ENCODE data around the gene FAM234A. TPM values are rescaled to one million over a fixed set of nuclear protein-coding genes. Genes with fewer than 3 reads are reported as not detected.

The FAM234A gene
- 72.3 TPM for total RNA-seq (ENCODE audit: unreplicated experiment)
- long read RNA-seq, transcript FAM234A-203 (13 exons, 3,213 nt): major isoform, 22 of 47 reads
- long read RNA-seq, partial matches to known transcripts: 12 of 47 reads
- long read RNA-seq, other reads (novel, unspliced or antisense): 13 of 47 reads

DNA sequence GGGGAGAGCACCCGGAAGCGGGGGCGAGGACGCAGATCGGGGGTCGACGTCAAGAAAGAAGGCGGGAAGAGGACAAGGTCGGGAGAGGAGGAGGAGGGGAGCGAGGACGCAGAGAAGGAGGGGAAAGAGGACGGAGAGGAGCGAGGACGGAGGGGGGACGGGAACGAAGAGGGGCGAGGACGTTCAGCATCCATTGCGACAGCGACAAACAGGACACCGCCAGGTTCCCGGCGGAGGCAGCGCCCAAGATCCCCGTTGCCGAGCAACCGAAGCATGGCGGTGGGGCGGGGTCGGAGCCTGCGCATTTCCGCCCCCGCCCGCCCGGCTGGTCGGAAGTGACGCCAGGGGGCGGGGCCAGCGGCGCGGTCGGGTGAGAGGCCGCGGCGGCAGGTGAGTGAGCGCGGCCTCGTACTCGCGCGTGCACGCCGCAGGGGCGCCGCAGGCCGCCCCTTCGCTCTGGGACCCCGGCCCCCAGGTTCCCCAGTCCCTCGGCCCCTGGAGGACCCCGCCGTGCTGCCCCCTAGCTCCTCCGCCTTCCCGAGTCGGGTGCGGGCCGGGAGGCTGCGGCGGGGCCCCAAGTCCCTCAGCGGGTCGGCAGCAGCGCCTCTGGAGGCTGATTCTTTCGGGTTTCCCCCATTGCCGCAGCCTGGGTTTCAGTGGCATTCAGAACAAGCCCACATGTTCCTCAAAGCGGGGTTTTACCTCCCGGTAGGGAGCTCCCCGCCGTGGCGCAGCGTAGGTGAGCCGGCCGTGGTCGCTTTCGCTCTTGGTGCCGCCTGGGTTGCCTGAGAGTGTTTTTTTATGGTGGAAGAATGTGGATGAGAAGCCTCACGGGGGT, at the start of gene FAM234A:
Gene FAM234A, plus strand, starts transcription at position 354 of the 838 bp plus-strand sequence. CDS start 19,593 bp downstream, outside the sequence.
- peak within 1 kb of the TSS; percentile 98 for H3K4me3 Mint-ChIP-seq (ENCODE audit: unreplicated experiment)
- H3K27me3 Mint-ChIP-seq (ENCODE audit: unreplicated experiment): peaks cover 10% of the 10 kb centered on the region
- H3K4me1 Mint-ChIP-seq (ENCODE audit: unreplicated experiment): peaks cover 4% of the 10 kb centered on the region
- TF ChIP-seq, protein P1, sequence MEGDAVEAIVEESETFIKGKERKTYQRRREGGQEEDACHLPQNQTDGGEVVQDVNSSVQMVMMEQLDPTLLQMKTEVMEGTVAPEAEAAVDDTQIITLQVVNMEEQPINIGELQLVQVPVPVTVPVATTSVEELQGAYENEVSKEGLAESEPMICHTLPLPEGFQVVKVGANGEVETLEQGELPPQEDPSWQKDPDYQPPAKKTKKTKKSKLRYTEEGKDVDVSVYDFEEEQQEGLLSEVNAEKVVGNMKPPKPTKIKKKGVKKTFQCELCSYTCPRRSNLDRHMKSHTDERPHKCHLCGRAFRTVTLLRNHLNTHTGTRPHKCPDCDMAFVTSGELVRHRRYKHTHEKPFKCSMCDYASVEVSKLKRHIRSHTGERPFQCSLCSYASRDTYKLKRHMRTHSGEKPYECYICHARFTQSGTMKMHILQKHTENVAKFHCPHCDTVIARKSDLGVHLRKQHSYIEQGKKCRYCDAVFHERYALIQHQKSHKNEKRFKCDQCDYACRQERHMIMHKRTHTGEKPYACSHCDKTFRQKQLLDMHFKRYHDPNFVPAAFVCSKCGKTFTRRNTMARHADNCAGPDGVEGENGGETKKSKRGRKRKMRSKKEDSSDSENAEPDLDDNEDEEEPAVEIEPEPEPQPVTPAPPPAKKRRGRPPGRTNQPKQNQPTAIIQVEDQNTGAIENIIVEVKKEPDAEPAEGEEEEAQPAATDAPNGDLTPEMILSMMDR (IDR thresholded peaks at IDR 0.05; ENCODE audit: unreplicated experiment): no peak
- H3K36me3 Mint-ChIP-seq (ENCODE audit: low read depth, unreplicated experiment): no peaks in the 10 kb centered on the region
- DNase-seq (ENCODE audit: low spot score): peak; percentile 96
- peak within 1 kb of the TSS; percentile 99 for H3K27ac Mint-ChIP-seq (ENCODE audit: unreplicated experiment)
- H3K9me3 Mint-ChIP-seq (ENCODE audit: unreplicated experiment): no peaks in the 10 kb centered on the region

DNA sequence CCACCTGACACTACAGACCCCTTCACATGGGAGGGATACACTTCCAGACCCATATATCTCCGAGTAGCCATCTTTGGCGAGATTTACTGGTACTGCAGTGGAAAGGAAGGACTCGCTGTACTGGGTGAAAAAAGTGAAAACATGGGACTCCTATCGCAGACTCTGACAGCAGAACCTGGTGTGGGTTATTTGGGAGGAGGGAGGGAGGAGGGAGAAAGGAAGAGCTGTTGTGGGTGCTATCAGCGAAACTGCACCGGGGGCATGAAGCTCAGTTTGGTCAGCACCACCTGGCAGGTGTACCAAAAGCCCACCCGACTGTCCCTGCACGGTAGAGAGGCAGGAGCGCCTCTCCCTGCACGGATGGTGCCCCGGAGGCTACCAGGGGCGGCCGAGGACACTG, 49.4 kb upstream of the FAM234A start:
- Mint-ChIP-seq H3K36me3 (ENCODE audit: low read depth, unreplicated experiment) (peaks cover 26% of the 10 kb centered on the region), H3K4me3 (ENCODE audit: unreplicated experiment) (peak overlapping the region; percentile 51), H3K27me3 (ENCODE audit: unreplicated experiment) (no peaks in the 10 kb centered on the region), H3K9me3 (ENCODE audit: unreplicated experiment) (no peaks in the 10 kb centered on the region), H3K4me1 (ENCODE audit: unreplicated experiment) (no peaks in the 10 kb centered on the region), H3K27ac (ENCODE audit: unreplicated experiment) (no peak overlapping the region)
- TF ChIP-seq, protein P1 (IDR thresholded peaks at IDR 0.05; ENCODE audit: unreplicated experiment): no peak
- DNase-seq (ENCODE audit: low spot score): no peak

GRCh38 chr16:185691-186090, 48.9 kb upstream of the FAM234A start:
- no peak overlapping the region for H3K4me3 Mint-ChIP-seq (ENCODE audit: unreplicated experiment)
- no peaks in the 10 kb centered on the region for H3K4me1 Mint-ChIP-seq (ENCODE audit: unreplicated experiment)
- TF ChIP-seq, protein P1 (IDR thresholded peaks at IDR 0.05; ENCODE audit: unreplicated experiment): no peak
- peaks cover 29% of the 10 kb centered on the region for H3K36me3 Mint-ChIP-seq (ENCODE audit: low read depth, unreplicated experiment)
- H3K27me3 Mint-ChIP-seq (ENCODE audit: unreplicated experiment): no peaks in the 10 kb centered on the region
- DNase-seq (ENCODE audit: low spot score): no peak
- no peaks in the 10 kb centered on the region for H3K9me3 Mint-ChIP-seq (ENCODE audit: unreplicated experiment)
- no peak overlapping the region for H3K27ac Mint-ChIP-seq (ENCODE audit: unreplicated experiment)

DNA sequence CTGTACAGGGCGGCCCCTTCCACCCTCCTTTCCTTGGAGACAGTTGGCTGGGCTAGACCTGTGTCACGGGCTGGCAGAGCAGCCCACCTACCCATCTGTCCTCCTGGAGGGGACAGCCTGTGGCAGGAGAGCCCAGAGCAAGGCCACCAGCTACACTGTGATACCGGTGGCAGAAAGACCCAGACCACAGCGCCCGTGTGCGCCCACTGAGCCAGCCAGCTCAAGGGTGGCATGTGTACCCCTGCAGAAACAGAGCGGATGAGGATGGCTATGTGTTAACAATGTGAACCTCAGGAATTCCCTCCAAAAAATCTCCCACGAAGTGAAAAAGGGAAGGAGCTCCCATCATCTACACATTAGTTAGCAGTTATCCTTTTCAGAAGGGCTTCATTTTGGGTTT, 47.3 kb upstream of the FAM234A start:
- peaks cover 6% of the 10 kb centered on the region for H3K4me1 Mint-ChIP-seq (ENCODE audit: unreplicated experiment)
- peaks cover 44% of the 10 kb centered on the region for H3K36me3 Mint-ChIP-seq (ENCODE audit: low read depth, unreplicated experiment)
- H3K27ac Mint-ChIP-seq (ENCODE audit: unreplicated experiment): no peak overlapping the region
- H3K9me3 Mint-ChIP-seq (ENCODE audit: unreplicated experiment): no peaks in the 10 kb centered on the region
- TF ChIP-seq, protein P1 (IDR thresholded peaks at IDR 0.05; ENCODE audit: unreplicated experiment): no peak
- H3K4me3 Mint-ChIP-seq (ENCODE audit: unreplicated experiment): no peak overlapping the region
- H3K27me3 Mint-ChIP-seq (ENCODE audit: unreplicated experiment): no peaks in the 10 kb centered on the region
- no peak for DNase-seq (ENCODE audit: low spot score)

- no peaks in the 10 kb centered on the region for H3K27me3 Mint-ChIP-seq (ENCODE audit: unreplicated experiment)
- no peak for DNase-seq (ENCODE audit: low spot score)
- H3K4me3 Mint-ChIP-seq (ENCODE audit: unreplicated experiment): no peak overlapping the region
- TF ChIP-seq, protein P1 (IDR thresholded peaks at IDR 0.05; ENCODE audit: unreplicated experiment): no peak
- H3K4me1 Mint-ChIP-seq (ENCODE audit: unreplicated experiment): peaks cover 8% of the 10 kb centered on the region
- no peak overlapping the region for H3K27ac Mint-ChIP-seq (ENCODE audit: unreplicated experiment)
- H3K36me3 Mint-ChIP-seq (ENCODE audit: low read depth, unreplicated experiment): peaks cover 49% of the 10 kb centered on the region
- H3K9me3 Mint-ChIP-seq (ENCODE audit: unreplicated experiment): no peaks in the 10 kb centered on the region
Observed at GRCh38 chr16:188674-189073, 45.9 kb upstream of the FAM234A start.
